Endothelial cell of umbilical vein (primary cell): ENCODE results near the gene RAB44.

Experiments used
- CTCF ChIP-seq, 2 donors: IDR thresholded peaks; 1 replicate in 1 of 2; 2 replicates in 1 of 2; pipeline ENCODE4 v1.5.1; 2011; ENCODE audit warnings: low read length in 2 of 2, mild to moderate bottlenecking in 2 of 2, moderate library complexity in 2 of 2, control low read depth in 1 of 2, inconsistent platforms in 1 of 2, low read depth in 1 of 2; ENCODE audit not compliant: insufficient read depth in 1 of 2; ENCODE audit errors: extremely low read depth in 1 of 2
- GATA2 ChIP-seq: IDR thresholded peaks from 2 replicates; pipeline ENCODE4 v1.7.0; 2011; ENCODE audit warnings: low read depth, mild to moderate bottlenecking, moderate library complexity, mixed read lengths, low read length; ENCODE audit not compliant: insufficient read length, insufficient read depth
- JUN ChIP-seq: IDR thresholded peaks from 2 replicates; pipeline ENCODE4 v1.6.1; 2011; ENCODE audit warnings: borderline replicate concordance, low read depth; ENCODE audit not compliant: insufficient read length, insufficient read depth
- MYC ChIP-seq: IDR thresholded peaks from one replicate; pipeline ENCODE4 v1.6.1; 2011; ENCODE audit warnings: mild to moderate bottlenecking, low read depth, low read length
- POLR2A ChIP-seq: IDR thresholded peaks from 2 replicates; pipeline ENCODE4 v1.6.1; 2012; ENCODE audit warnings: low read depth, mild to moderate bottlenecking, control low read depth, low read length
- POLR2AphosphoS5 ChIP-seq: IDR thresholded peaks from 2 replicates; pipeline ENCODE4 v1.6.1; 2012; ENCODE audit warnings: low read depth, mild to moderate bottlenecking, control low read depth, low read length, moderate library complexity; ENCODE audit not compliant: insufficient read depth

GRCh38 chr6:36702656-36703055 lies 5.0 kb downstream of the RAB44 start:
- TF ChIP-seq CTCF (IDR thresholded peaks at IDR 0.05; ENCODE audit: extremely low read depth in 1 of 2, insufficient read depth in 1 of 2, low read depth in 1 of 2, low read length in 2 of 2) (no peak), JUN (no peak), POLR2AphosphoS5 (no peak), POLR2A (no peak), GATA2 (no peak), MYC (no peak)
